SHP77 treated with DMSO at 0.1 percent for 48 hours (cell line): ENCODE measurements around the gene CTNNBL1.

Experiments
- DNase-seq: peaks from one replicate; lab custom pipeline; 2025; lab: John Stamatoyannopoulos, UW

Gene CTNNBL1

GRCh38 chr20:37919389-37920040, 225.7 kb downstream of the CTNNBL1 start:
- no peak for DNase-seq

- DNase-seq, result no peak
Observed at GRCh38 chr20:37920270-37920669, 226.4 kb downstream of the CTNNBL1 start.

GRCh38 chr20:37920679-37921322, 227.0 kb downstream of the CTNNBL1 start:
- no peak for DNase-seq

GRCh38 chr20:37921341-37921929, 227.6 kb downstream of the CTNNBL1 start:
- no peak for DNase-seq
